ENCODE results near the gene MNDA. TPM values are rescaled to one million over a fixed set of nuclear protein-coding genes. Genes with fewer than 3 reads are reported as not detected.

MNDA gene
- total RNA-seq, 1 donor from 2014 or later, result 17.3 TPM

DNA sequence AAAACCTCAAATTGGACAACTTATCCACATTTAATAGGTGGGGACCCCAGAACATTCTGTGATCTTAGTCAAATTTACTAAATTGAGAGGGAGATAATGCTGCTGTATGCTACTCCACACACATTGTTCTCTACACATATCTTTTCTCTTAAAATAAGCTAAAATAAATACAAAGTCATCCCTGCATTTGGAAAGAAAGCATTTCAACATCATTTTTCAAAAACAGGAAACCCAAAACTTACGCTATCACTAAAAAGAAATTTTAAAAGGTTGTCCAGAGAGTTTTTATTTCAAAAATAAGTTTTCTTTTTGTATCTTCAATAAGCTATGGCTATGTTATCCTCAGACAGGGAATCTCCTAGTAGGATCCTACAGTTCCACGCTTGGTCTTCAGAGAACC, 30.6 kb upstream of the MNDA start:
- no peak overlapping the region for H3K4me3 Mint-ChIP-seq
- ChIA-PET CTCF (no interaction called here), POLR2A (no interaction called here)
- TF ChIP-seq, protein P1, sequence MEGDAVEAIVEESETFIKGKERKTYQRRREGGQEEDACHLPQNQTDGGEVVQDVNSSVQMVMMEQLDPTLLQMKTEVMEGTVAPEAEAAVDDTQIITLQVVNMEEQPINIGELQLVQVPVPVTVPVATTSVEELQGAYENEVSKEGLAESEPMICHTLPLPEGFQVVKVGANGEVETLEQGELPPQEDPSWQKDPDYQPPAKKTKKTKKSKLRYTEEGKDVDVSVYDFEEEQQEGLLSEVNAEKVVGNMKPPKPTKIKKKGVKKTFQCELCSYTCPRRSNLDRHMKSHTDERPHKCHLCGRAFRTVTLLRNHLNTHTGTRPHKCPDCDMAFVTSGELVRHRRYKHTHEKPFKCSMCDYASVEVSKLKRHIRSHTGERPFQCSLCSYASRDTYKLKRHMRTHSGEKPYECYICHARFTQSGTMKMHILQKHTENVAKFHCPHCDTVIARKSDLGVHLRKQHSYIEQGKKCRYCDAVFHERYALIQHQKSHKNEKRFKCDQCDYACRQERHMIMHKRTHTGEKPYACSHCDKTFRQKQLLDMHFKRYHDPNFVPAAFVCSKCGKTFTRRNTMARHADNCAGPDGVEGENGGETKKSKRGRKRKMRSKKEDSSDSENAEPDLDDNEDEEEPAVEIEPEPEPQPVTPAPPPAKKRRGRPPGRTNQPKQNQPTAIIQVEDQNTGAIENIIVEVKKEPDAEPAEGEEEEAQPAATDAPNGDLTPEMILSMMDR (IDR thresholded peaks at IDR 0.05), result no peak
- H3K4me1 Mint-ChIP-seq, result no peaks in the 10 kb centered on the region
- H3K36me3 Mint-ChIP-seq (ENCODE audit: low read depth), result no peaks in the 10 kb centered on the region
- H3K27me3 Mint-ChIP-seq, result peaks cover 9% of the 10 kb centered on the region
- no peaks in the 10 kb centered on the region for H3K9me3 Mint-ChIP-seq
- DNase-seq (no peak), ATAC-seq (ENCODE audit: low read depth) (no peak)
- intact Hi-C loops (cut with micrococcal nuclease), result no loop called here
- no peak overlapping the region for H3K27ac Mint-ChIP-seq

DNA sequence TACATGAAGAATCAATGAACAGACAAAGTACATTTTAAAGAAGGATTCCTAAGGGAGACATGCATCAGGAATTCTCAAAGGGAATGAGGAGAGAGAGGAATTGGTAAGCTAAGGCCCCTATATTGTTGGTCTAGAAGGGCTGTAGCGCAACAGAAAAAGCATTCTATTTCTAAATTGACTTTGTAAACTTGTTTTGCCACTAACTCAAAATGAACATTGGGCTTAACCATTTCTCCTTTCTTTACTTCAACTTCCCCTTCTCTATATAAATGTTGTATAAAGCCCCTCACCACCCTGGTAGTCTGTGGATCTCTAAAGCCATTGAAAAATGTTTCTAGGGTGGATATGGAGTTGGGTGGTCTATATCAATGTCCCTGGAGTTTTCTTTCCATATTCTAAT, 29.8 kb upstream of the MNDA start:
- DNase-seq, result no peak
- Mint-ChIP-seq H3K36me3 (ENCODE audit: low read depth) (no peaks in the 10 kb centered on the region), H3K4me3 (no peak overlapping the region), H3K27ac (no peak overlapping the region), H3K27me3 (peaks cover 7% of the 10 kb centered on the region), H3K4me1 (no peaks in the 10 kb centered on the region), H3K9me3 (no peaks in the 10 kb centered on the region)
- TF ChIP-seq, protein P1 (IDR thresholded peaks at IDR 0.05), result no peak
- intact Hi-C loops (cut with micrococcal nuclease), result no loop called here
- ChIA-PET CTCF (no interaction called here), POLR2A (no interaction called here)
- no peak for ATAC-seq (ENCODE audit: low read depth)

DNA sequence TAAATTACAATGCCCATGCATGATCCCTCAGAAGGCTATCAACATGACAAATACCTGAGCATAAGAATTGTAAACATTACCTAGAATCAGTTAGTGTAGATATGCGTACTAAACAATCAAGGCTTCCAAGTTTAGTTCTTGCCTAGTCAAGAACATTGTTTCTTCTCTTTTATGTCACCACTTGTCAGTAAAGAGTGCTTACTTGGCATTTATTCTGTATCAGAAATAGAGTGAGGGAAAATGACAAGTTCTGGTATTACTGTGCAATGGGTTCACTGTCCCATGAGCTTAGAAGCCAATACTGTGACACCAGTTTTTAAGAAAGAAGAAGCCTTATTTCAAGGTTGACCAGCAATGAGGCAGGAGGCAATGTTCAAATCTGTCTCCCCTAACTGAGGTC, 27.5 kb upstream of the MNDA start:
- peaks cover 7% of the 10 kb centered on the region for H3K27me3 Mint-ChIP-seq
- H3K36me3 Mint-ChIP-seq (ENCODE audit: low read depth), result no peaks in the 10 kb centered on the region
- DNase-seq (no peak), ATAC-seq (ENCODE audit: low read depth) (no peak)
- H3K4me3 Mint-ChIP-seq, result no peak overlapping the region
- ChIA-PET CTCF (no interaction called here), POLR2A (no interaction called here)
- intact Hi-C loops (cut with micrococcal nuclease), result no loop called here
- TF ChIP-seq, protein P1 (IDR thresholded peaks at IDR 0.05), result no peak
- no peaks in the 10 kb centered on the region for H3K4me1 Mint-ChIP-seq
- H3K27ac Mint-ChIP-seq, result no peak overlapping the region
- H3K9me3 Mint-ChIP-seq, result no peaks in the 10 kb centered on the region

DNA sequence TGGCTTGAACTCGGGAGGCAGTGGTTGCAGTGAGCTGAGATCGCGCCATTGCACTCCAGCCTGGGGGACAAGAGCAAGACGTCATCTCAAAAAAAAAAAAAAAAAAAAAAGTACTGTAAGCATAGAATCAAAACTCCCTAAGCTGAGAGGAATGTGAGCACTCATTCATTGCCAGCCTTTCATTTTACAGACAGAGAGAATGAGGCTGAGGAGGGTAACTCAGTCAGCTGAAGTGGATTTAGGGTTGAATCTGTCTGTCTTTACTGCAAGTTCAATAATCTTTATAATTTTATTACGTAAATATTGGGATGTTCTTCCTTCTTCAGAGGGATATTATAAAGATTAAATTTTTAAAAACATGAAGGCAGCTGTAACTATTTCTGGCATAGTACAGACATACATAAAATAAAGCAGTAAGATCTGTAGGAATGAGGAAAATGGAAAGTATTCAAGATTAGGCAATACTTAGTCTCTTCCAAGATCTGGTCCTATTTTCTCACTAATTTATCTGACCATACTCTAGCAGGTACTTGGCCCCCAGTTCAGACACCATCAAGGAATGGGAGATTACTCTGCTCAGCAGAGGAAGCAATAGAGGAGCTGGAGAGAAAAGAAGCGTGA, 24.1 kb upstream of the MNDA start:
- H3K36me3 Mint-ChIP-seq (ENCODE audit: low read depth), result no peaks in the 10 kb centered on the region
- peaks cover 2% of the 10 kb centered on the region for H3K27me3 Mint-ChIP-seq
- DNase-seq (no peak), ATAC-seq (ENCODE audit: low read depth) (no peak)
- H3K9me3 Mint-ChIP-seq, result no peaks in the 10 kb centered on the region
- intact Hi-C loops (cut with micrococcal nuclease), result no loop called here
- H3K27ac Mint-ChIP-seq, result no peak overlapping the region
- H3K4me3 Mint-ChIP-seq, result no peak overlapping the region
- peaks cover 9% of the 10 kb centered on the region for H3K4me1 Mint-ChIP-seq
- POLR2A ChIA-PET, result no interaction called here
- TF ChIP-seq, protein P1 (IDR thresholded peaks at IDR 0.05), result no peak
- CTCF ChIA-PET, result no interaction called here

DNA sequence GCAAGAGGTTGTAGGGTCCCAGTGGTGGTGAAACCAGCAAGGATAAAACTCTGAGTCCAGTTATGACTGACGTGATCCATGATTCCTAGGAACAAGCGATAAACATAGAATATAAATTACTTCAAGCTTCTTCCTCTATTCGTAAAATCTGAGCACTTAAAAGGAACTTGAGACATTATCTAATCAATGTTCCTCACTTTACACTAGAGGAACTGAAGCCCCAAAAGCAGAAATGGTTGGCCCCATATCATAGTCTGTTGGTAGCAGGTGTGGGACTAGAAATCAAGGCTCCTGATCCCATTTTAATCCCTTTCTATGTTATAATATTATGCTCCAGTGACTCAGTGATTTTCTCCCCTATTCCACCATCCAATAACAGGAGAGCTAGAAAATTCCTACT, 21.9 kb upstream of the MNDA start:
- CTCF ChIA-PET, result no interaction called here
- Mint-ChIP-seq H3K27me3 (no peaks in the 10 kb centered on the region), H3K36me3 (ENCODE audit: low read depth) (no peaks in the 10 kb centered on the region), H3K4me3 (no peak overlapping the region), H3K4me1 (peaks cover 11% of the 10 kb centered on the region), H3K27ac (no peak overlapping the region), H3K9me3 (no peaks in the 10 kb centered on the region)
- POLR2A ChIA-PET, result no interaction called here
- ATAC-seq (ENCODE audit: low read depth) (no peak), DNase-seq (no peak)
- intact Hi-C loops (cut with micrococcal nuclease), result no loop called here
- TF ChIP-seq, protein P1 (IDR thresholded peaks at IDR 0.05), result no peak

All from activated B cell treated with CpG ODN at 0.5 μM for 24 hours (primary cell).